A549 treated with dexamethasone at 1 μM for 4 hours (cell line): Measurements from ENCODE around the gene PSAP. TPM values are rescaled to one million over a fixed set of nuclear protein-coding genes. Genes with fewer than 3 reads are reported as not detected.

Experiments used
- total RNA-seq: library from RNA; stranded (reverse); fragments of 200-300 nt; extraction: Qiagen RNA extraction; gene quantifications from 5 replicates; pipeline ENCODE4 v1.2.3, GENCODE V29; 2022

Gene PSAP
- 736 to 885 TPM (median 809 TPM) in 5 replicates for total RNA-seq

GRCh38 chr10:71850743-71851464 is at the start of gene PSAP:
PSAP (minus strand) TSS chr10:71851251; CDS start chr10:71851221, 30 bp downstream.

GRCh38 chr10:71773221-71773971 is 77.7 kb downstream of the PSAP start, which contains the start of gene VSIR:
VSIR (minus strand) TSS chr10:71773520; CDS start chr10:71773439, 81 bp downstream.

Other genes starting within 250 kb of the PSAP start
- 0.02 TPM in 2 of 5 replicates, not detected in the others for gene C10orf105, start 131.5 kb downstream of the PSAP start, total RNA-seq
- 22.2 to 38.1 TPM (median 35.9 TPM) in 5 replicates for gene VSIR, start 77.7 kb downstream of the PSAP start, total RNA-seq
- 50.5 to 76.3 TPM (median 69.3 TPM) in 5 replicates for gene CHST3, start 113.1 kb upstream of the PSAP start, total RNA-seq
- 0.29 to 0.59 TPM (median 0.50 TPM) in 5 replicates for gene SPOCK2, start 237.3 kb upstream of the PSAP start, total RNA-seq